Measurements from ENCODE around the gene NOL12.
"Not testable (repeated sequence)": the region's sequence is repeated elsewhere in the genome, so short reads cannot be mapped to it uniquely, and the experiment has no call there.

NOL12 gene

GRCh38 chr22:37681001-37681424, 5.1 kb upstream of the NOL12 start:
- FAIRE-seq, result no peak

- FAIRE-seq, result no peak
These were observed 4.5 kb upstream of the NOL12 start for GRCh38 chr22:37681556-37682049.

- no peak for FAIRE-seq
These were observed 1.1 kb upstream of the NOL12 start for GRCh38 chr22:37684803-37685615.

- FAIRE-seq, result no peak
These were observed 4.3 kb downstream of the NOL12 start for GRCh38 chr22:37690407-37690806.

- no peak for FAIRE-seq
These were observed 4.9 kb downstream of the NOL12 start for GRCh38 chr22:37690901-37691504.

- FAIRE-seq, result no peak
These were observed 6.6 kb downstream of the NOL12 start for GRCh38 chr22:37692627-37693285.

GRCh38 chr22:37694131-37694530, 8.0 kb downstream of the NOL12 start:
- FAIRE-seq, result not testable (repeated sequence)

- not testable (repeated sequence) for FAIRE-seq
These were observed 10.1 kb downstream of the NOL12 start for GRCh38 chr22:37696260-37696656.

- FAIRE-seq, result peak; percentile 84
These were observed 10.8 kb downstream of the NOL12 start, which contains the start of gene TRIOBP for GRCh38 chr22:37696657-37697537. TSS of gene TRIOBP (plus strand) at chr22:37697048. CDS start at chr22:37701366, 4,318 bp downstream.

- no peak for FAIRE-seq
These were observed 11.3 kb downstream of the NOL12 start for GRCh38 chr22:37697538-37697835.

GRCh38 chr22:37701141-37701786, 15.1 kb downstream of the NOL12 start:
- no peak for FAIRE-seq

GRCh38 chr22:37703906-37704305, 17.8 kb downstream of the NOL12 start:
- FAIRE-seq, result no peak

- FAIRE-seq, result no peak
These were observed 18.5 kb downstream of the NOL12 start for GRCh38 chr22:37704645-37705044.

GRCh38 chr22:37705205-37705604, 19.1 kb downstream of the NOL12 start:
- FAIRE-seq, result no peak

- FAIRE-seq, result no peak
These were observed 22.7 kb downstream of the NOL12 start for GRCh38 chr22:37708580-37709444.

GRCh38 chr22:37709445-37709765, 23.3 kb downstream of the NOL12 start:
- FAIRE-seq, result no peak

- no peak for FAIRE-seq
These were observed 24.5 kb downstream of the NOL12 start for GRCh38 chr22:37710675-37711074.

GRCh38 chr22:37711490-37711889, 25.3 kb downstream of the NOL12 start:
- FAIRE-seq, result no peak

- no peak for FAIRE-seq
These were observed 27.6 kb downstream of the NOL12 start for GRCh38 chr22:37713761-37714160.

- no peak for FAIRE-seq
These were observed 28.5 kb downstream of the NOL12 start for GRCh38 chr22:37714634-37715033.

- FAIRE-seq, result no peak
These were observed 29.6 kb downstream of the NOL12 start for GRCh38 chr22:37715760-37716159.
